ENCODE measurements around the gene ARFRP1.

ARFRP1 gene

DNA sequence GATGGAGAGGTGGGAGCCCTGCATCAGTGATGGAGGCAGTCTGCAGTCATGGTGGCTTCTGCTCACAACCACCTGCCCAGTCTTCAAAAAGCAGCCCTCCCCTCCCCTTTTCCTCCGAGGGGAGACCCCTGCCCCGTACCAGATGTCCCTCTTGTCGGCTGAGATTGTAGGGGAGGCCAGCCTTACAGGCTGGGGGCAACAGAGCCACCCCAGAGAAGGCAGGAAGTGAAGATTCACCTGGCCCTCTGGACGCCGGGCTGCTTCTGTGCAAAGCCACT, 6.8 kb downstream of the ARFRP1 start:
- no peaks in the 10 kb centered on the region for H3K79me2 ChIP-seq (ENCODE audit: insufficient read depth, low read length)
- no peak for TF ChIP-seq EZH2 (IDR thresholded peaks at IDR 0.05; ENCODE audit: borderline replicate concordance, low read length)
- TF ChIP-seq, protein P1, sequence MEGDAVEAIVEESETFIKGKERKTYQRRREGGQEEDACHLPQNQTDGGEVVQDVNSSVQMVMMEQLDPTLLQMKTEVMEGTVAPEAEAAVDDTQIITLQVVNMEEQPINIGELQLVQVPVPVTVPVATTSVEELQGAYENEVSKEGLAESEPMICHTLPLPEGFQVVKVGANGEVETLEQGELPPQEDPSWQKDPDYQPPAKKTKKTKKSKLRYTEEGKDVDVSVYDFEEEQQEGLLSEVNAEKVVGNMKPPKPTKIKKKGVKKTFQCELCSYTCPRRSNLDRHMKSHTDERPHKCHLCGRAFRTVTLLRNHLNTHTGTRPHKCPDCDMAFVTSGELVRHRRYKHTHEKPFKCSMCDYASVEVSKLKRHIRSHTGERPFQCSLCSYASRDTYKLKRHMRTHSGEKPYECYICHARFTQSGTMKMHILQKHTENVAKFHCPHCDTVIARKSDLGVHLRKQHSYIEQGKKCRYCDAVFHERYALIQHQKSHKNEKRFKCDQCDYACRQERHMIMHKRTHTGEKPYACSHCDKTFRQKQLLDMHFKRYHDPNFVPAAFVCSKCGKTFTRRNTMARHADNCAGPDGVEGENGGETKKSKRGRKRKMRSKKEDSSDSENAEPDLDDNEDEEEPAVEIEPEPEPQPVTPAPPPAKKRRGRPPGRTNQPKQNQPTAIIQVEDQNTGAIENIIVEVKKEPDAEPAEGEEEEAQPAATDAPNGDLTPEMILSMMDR (IDR thresholded peaks at IDR 0.05; ENCODE audit: low read length): no peak
- no peaks in the 10 kb centered on the region for H3K27me3 ChIP-seq (ENCODE audit: insufficient read depth, low read length)
- no peak overlapping the region for H3K4me3 ChIP-seq (ENCODE audit: low read depth, low read length, poor library complexity, severe bottlenecking)
- H2AFZ ChIP-seq (ENCODE audit: low read length): no peak overlapping the region
- no peak overlapping the region for H3K27ac ChIP-seq (ENCODE audit: low read depth, low read length, poor library complexity, severe bottlenecking)
- no peaks in the 10 kb centered on the region for H3K9me3 ChIP-seq (ENCODE audit: low read length)
- peaks cover 26% of the 10 kb centered on the region for H3K36me3 ChIP-seq (ENCODE audit: insufficient read depth, low read length)
- no peaks in the 10 kb centered on the region for H4K20me1 ChIP-seq (ENCODE audit: insufficient read depth, low read length)
- no peaks in the 10 kb centered on the region for H3F3A ChIP-seq (ENCODE audit: insufficient read depth, low read length)
- H3K4me2 ChIP-seq (ENCODE audit: low read length): no peak overlapping the region
- H3K9me2 ChIP-seq (ENCODE audit: low read depth, low read length): no peaks in the 10 kb centered on the region
- H3K9ac ChIP-seq (ENCODE audit: low read length): no peak overlapping the region
- H3K4me1 ChIP-seq (ENCODE audit: insufficient read depth, low read length, severe bottlenecking): no peaks in the 10 kb centered on the region

DNA sequence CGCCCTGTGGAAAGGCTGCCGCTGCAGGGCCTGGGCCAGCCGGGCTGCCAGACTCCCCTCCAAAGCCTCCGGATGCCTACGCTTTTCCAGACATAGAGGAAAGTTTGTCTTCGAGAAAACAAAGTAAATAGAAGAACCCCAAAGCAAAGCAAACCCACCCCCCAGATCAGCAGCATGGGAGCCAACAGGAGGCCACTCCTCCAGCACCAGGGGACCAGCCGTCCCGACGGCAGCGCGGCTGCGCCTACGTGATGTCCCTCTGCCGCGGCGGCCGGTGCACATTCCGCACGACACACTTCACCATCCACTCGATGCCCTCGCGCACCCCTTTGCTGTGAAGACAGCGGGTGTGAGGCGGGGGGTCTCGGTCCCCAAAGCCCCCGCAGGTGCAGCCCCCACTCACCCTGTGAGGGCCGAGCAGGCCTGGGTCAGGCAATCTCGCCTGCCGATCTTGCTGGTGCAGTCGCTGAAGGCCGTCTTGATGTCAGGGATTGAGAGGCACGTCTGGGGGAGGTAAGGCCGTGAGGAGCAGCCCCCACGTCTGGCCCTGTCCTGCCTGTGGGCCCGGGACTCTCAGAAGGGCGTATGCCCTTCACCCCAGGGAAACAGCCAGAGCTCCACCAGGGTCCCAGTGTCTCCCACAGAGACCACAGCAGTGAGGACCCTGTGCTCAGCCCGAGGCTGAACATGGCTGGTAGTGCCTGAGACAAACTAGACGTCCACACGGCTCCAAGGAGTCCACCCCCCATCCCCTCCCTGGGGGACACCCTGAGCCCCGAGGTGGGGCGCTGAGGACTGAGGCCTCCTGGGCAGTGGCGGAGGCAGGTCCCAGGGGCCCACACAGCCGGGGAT, 7.4 kb downstream of the ARFRP1 start:
- Histone ChIP-seq H3F3A (ENCODE audit: insufficient read depth, low read length) (no peaks in the 10 kb centered on the region), H2AFZ (ENCODE audit: low read length) (no peak overlapping the region), H3K9ac (ENCODE audit: low read length) (no peak overlapping the region), H3K36me3 (ENCODE audit: insufficient read depth, low read length) (peaks cover 21% of the 10 kb centered on the region), H3K4me3 (ENCODE audit: low read depth, low read length, poor library complexity, severe bottlenecking) (no peak overlapping the region), H3K9me3 (ENCODE audit: low read length) (no peaks in the 10 kb centered on the region), H4K20me1 (ENCODE audit: insufficient read depth, low read length) (no peaks in the 10 kb centered on the region), H3K4me2 (ENCODE audit: low read length) (no peak overlapping the region), H3K9me2 (ENCODE audit: low read depth, low read length) (no peaks in the 10 kb centered on the region), H3K27ac (ENCODE audit: low read depth, low read length, poor library complexity, severe bottlenecking) (no peak overlapping the region), H3K27me3 (ENCODE audit: insufficient read depth, low read length) (no peaks in the 10 kb centered on the region), H3K79me2 (ENCODE audit: insufficient read depth, low read length) (no peaks in the 10 kb centered on the region), H3K4me1 (ENCODE audit: insufficient read depth, low read length, severe bottlenecking) (no peaks in the 10 kb centered on the region)
- TF ChIP-seq, protein P1 (IDR thresholded peaks at IDR 0.05; ENCODE audit: low read length): no peak
- no peak for TF ChIP-seq EZH2 (IDR thresholded peaks at IDR 0.05; ENCODE audit: borderline replicate concordance, low read length)

DNA sequence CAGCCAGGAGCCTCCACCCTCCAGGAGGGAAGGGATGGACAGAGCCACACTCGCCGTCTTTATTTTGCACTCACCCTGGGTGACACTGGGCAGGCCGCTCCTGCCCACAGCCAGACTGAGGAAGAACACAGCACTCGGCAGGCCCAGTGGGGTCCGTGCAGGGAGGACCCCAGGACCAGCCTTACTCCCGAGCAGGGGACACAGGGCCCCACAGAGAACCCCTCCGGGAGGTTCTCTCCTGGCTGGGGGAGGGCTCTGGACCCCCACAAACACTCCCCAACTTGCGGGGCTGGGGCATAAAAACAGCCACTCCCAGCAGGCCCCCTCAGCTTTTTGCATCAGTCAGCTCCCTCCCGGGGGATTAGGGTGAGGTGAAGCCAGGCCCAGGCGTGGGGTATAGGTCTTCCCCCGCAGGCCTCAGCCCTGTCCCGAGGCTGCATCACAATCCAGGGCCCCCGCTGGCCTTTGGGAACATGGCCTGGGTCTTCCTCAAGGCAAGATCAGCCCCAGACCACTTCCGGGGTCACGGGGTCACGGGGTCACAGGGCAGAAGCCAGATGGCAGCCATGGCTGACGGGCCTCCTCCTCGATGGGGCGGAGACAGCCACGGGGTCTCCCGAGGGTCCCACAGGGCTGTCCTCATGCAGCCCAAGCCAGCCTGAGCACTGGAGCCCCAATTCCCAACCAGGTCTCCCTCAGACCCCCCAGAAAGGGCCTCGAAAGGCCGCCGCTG, 8.1 kb downstream of the ARFRP1 start:
- Histone ChIP-seq H3K27ac (ENCODE audit: low read depth, low read length, poor library complexity, severe bottlenecking) (no peak overlapping the region), H3K36me3 (ENCODE audit: insufficient read depth, low read length) (peaks cover 13% of the 10 kb centered on the region), H3K9me2 (ENCODE audit: low read depth, low read length) (no peaks in the 10 kb centered on the region), H2AFZ (ENCODE audit: low read length) (no peak overlapping the region), H3K79me2 (ENCODE audit: insufficient read depth, low read length) (no peaks in the 10 kb centered on the region), H3K4me2 (ENCODE audit: low read length) (no peak overlapping the region), H4K20me1 (ENCODE audit: insufficient read depth, low read length) (no peaks in the 10 kb centered on the region), H3K9ac (ENCODE audit: low read length) (no peak overlapping the region), H3K9me3 (ENCODE audit: low read length) (no peaks in the 10 kb centered on the region), H3F3A (ENCODE audit: insufficient read depth, low read length) (no peaks in the 10 kb centered on the region), H3K4me3 (ENCODE audit: low read depth, low read length, poor library complexity, severe bottlenecking) (no peak overlapping the region), H3K27me3 (ENCODE audit: insufficient read depth, low read length) (no peaks in the 10 kb centered on the region), H3K4me1 (ENCODE audit: insufficient read depth, low read length, severe bottlenecking) (no peaks in the 10 kb centered on the region)
- TF ChIP-seq, protein P1 (IDR thresholded peaks at IDR 0.05; ENCODE audit: low read length): no peak
- no peak for TF ChIP-seq EZH2 (IDR thresholded peaks at IDR 0.05; ENCODE audit: borderline replicate concordance, low read length)
